Measurements from ENCODE around the gene IGFBPL1.

The IGFBPL1 gene

GRCh38 chr9:38357350-38358114 is 66.7 kb downstream of the IGFBPL1 start:
- no peak for FAIRE-seq

GRCh38 chr9:38356851-38357250 is 67.4 kb downstream of the IGFBPL1 start:
- no peak for DNase-seq (ENCODE audit: low spot score)
- FAIRE-seq, result no peak

More at GRCh38 chr9:38357350-38358114, 66.7 kb downstream of the IGFBPL1 start:
- no peak for DNase-seq (ENCODE audit: low spot score)
